ENCODE measurements around the gene MYH14.

GRCh38 chr19:50172726-50173125 is 30.7 kb upstream of the MYH14 start:
- TF ChIP-seq, protein P1, sequence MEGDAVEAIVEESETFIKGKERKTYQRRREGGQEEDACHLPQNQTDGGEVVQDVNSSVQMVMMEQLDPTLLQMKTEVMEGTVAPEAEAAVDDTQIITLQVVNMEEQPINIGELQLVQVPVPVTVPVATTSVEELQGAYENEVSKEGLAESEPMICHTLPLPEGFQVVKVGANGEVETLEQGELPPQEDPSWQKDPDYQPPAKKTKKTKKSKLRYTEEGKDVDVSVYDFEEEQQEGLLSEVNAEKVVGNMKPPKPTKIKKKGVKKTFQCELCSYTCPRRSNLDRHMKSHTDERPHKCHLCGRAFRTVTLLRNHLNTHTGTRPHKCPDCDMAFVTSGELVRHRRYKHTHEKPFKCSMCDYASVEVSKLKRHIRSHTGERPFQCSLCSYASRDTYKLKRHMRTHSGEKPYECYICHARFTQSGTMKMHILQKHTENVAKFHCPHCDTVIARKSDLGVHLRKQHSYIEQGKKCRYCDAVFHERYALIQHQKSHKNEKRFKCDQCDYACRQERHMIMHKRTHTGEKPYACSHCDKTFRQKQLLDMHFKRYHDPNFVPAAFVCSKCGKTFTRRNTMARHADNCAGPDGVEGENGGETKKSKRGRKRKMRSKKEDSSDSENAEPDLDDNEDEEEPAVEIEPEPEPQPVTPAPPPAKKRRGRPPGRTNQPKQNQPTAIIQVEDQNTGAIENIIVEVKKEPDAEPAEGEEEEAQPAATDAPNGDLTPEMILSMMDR (IDR thresholded peaks at IDR 0.05; ENCODE audit: low read depth, low read length, poor library complexity, severe bottlenecking): no peak
- TF ChIP-seq EZH2phosphoT487 (IDR thresholded peaks at IDR 0.05; ENCODE audit: borderline replicate concordance, low read length): no peak

Data from DOHH2 (cell line).